GM12892 (cell line): Measurements from ENCODE around the gene OR2AT4.

Experiments
- POLR2A ChIP-seq: IDR thresholded peaks from 2 replicates; pipeline ENCODE4 v1.6.1; 2011; ENCODE audit warnings: low read depth, low read length, control low read depth
- POLR2AphosphoS5 ChIP-seq: IDR thresholded peaks from 2 replicates; pipeline ENCODE4 v1.6.1; 2011; ENCODE audit warnings: low read depth, low read length, control low read depth
- TAF1 ChIP-seq: IDR thresholded peaks from 2 replicates; pipeline ENCODE4 v1.6.1; 2011; ENCODE audit warnings: low read depth, mild to moderate bottlenecking, control low read depth, low read length, borderline replicate concordance

- TF ChIP-seq POLR2A (no peak), POLR2AphosphoS5 (no peak), TAF1 (no peak)
These were observed 6.0 kb downstream of the OR2AT4 start for GRCh38 chr11:75090671-75091177.
